Activated B cell treated with CpG ODN at 0.5 μM for 24 hours (primary cell): ENCODE results near the gene TGDS. TPM values are rescaled to one million over a fixed set of nuclear protein-coding genes. Genes with fewer than 3 reads are reported as not detected.

Experiments
- ATAC-seq: fragments of 200-7000 bp; cut with Tn5 transposase; one replicate; pipeline ENCODE4 v1.10.0; 2021; ENCODE audit warnings: low read depth, mild to moderate bottlenecking, moderate library complexity
- CTCF ChIA-PET: fragments of 350-600 bp; sonication (Branson Sonifier 250); formaldehyde crosslinking; loops from one replicate; lab custom pipeline; 2021; ENCODE audit warnings: antibody characterized with exemption; lab: Charles Lee
- POLR2A ChIA-PET: fragments of 350-600 bp; sonication (Branson Sonifier 250); formaldehyde crosslinking; loops from one replicate; lab custom pipeline; 2021; ENCODE audit warnings: antibody characterized with exemption; lab: Charles Lee
- DNase-seq: peaks from one replicate; pipeline ENCODE4 v3.0.0; 2022
- H3K27ac Mint-ChIP-seq: one replicate; pipeline ENCODE4 v1.8.0; 2020; ENCODE audit warnings: mixed read lengths
- H3K27me3 Mint-ChIP-seq: one replicate; pipeline ENCODE4 v1.8.0; 2021; ENCODE audit warnings: mixed read lengths
- H3K36me3 Mint-ChIP-seq: one replicate; pipeline ENCODE4 v1.8.0; 2021; ENCODE audit warnings: low read depth, mixed read lengths
- H3K4me1 Mint-ChIP-seq: one replicate; pipeline ENCODE4 v1.8.0; 2021; ENCODE audit warnings: mixed read lengths
- H3K4me3 Mint-ChIP-seq: one replicate; pipeline ENCODE4 v1.8.0; 2020; ENCODE audit warnings: mild to moderate bottlenecking, mixed read lengths
- H3K9me3 Mint-ChIP-seq: one replicate; pipeline ENCODE4 v1.8.0; 2020; ENCODE audit warnings: mixed read lengths
- CTCF ChIP-seq: fragments of 200-600 bp; IDR thresholded peaks from one replicate; pipeline ENCODE4 v1.8.0; 2022; ENCODE audit warnings: antibody characterized with exemption, mild to moderate bottlenecking
- intact Hi-C: fragments of 100-400 bp; cut with micrococcal nuclease; formaldehyde crosslinking; loops from one replicate; pipeline ENCODE4 v1.15.1; 2024
- total RNA-seq: library from RNA; stranded (reverse); gene quantifications from 2 replicates; pipeline ENCODE4 v1.2.3, GENCODE V29; 2022

TGDS gene
- total RNA-seq, 1 donor from 2014 or later, result 12.7 TPM

GRCh38 chr13:94599877-94600276 is 3.9 kb upstream of the TGDS start:
- ChIA-PET POLR2A (interaction anchor here (4.2 kb wide), 1 partner anchor 50 kb away, joined by 50 read pairs; no protein-coding TSS in a partner anchor), CTCF (no interaction called here)
- Mint-ChIP-seq H3K4me1 (peaks cover 29% of the 10 kb centered on the region), H3K9me3 (peaks cover 2% of the 10 kb centered on the region), H3K4me3 (no peak overlapping the region), H3K27me3 (no peaks in the 10 kb centered on the region), H3K36me3 (peaks cover 9% of the 10 kb centered on the region), H3K27ac (no peak overlapping the region)
- ATAC-seq, result no peak
- intact Hi-C loops, result no loop called here
- no peak for DNase-seq
- no peak for TF ChIP-seq CTCF

GRCh38 chr13:94598281-94598680 is 2.3 kb upstream of the TGDS start:
- POLR2A ChIA-PET, result no interaction called here
- ATAC-seq (no peak), DNase-seq (no peak)
- intact Hi-C loops, result no loop called here
- CTCF ChIA-PET, result no interaction called here
- Mint-ChIP-seq H3K9me3 (peaks cover 2% of the 10 kb centered on the region), H3K27ac (no peak overlapping the region), H3K4me3 (no peak overlapping the region), H3K4me1 (peaks cover 41% of the 10 kb centered on the region), H3K27me3 (no peaks in the 10 kb centered on the region), H3K36me3 (peaks cover 9% of the 10 kb centered on the region)
- TF ChIP-seq CTCF, result no peak

- CTCF ChIA-PET, result interaction anchor here (0.9 to 1.9 kb wide), 4 partner anchors 44 to 161 kb away, joined by 3 to 13 read pairs (median 4); no protein-coding TSS in a partner anchor
Observed at GRCh38 chr13:94596575-94596971, 621 bp upstream of the TGDS start.

GRCh38 chr13:94595001-94595949 is 677 bp downstream of the TGDS start:
- Mint-ChIP-seq H3K4me3 (peak overlapping the region; percentile 91), H3K4me1 (peaks cover 31% of the 10 kb centered on the region), H3K36me3 (peaks cover 26% of the 10 kb centered on the region), H3K27ac (peak overlapping the region; percentile 89), H3K9me3 (no peaks in the 10 kb centered on the region), H3K27me3 (no peaks in the 10 kb centered on the region)
- no peak for TF ChIP-seq CTCF
- DNase-seq (peak; percentile 15), ATAC-seq (peak; percentile 43)
- POLR2A ChIA-PET, result interaction anchor here (0.9 to 1.9 kb wide), 6 partner anchors 9 to 1082 kb away, joined by 3 to 92 read pairs (median 4); partner anchors contain the start of gene DNAJC3
- CTCF ChIA-PET, result interaction anchor here (1.0 to 1.9 kb wide), 3 partner anchors 43 to 48 kb away, joined by 3 to 13 read pairs (median 4); no protein-coding TSS in a partner anchor
- intact Hi-C loops, result loop anchor here (2.0 kb wide), 1 partner anchor 16 kb away; no protein-coding TSS in a partner anchor

More at GRCh38 chr13:94596575-94596971, 621 bp upstream of the TGDS start:
- no peak for TF ChIP-seq CTCF
- no peak for ATAC-seq
- peaks cover 16% of the 10 kb centered on the region for H3K36me3 Mint-ChIP-seq
- H3K27me3 Mint-ChIP-seq, result no peaks in the 10 kb centered on the region
- POLR2A ChIA-PET, result interaction anchor here (0.6 to 1.9 kb wide), 8 partner anchors 8 to 1080 kb away, joined by 3 to 92 read pairs (median 4); partner anchors contain the start of gene DNAJC3
- peaks cover 2% of the 10 kb centered on the region for H3K9me3 Mint-ChIP-seq
- peak overlapping the region; percentile 91 for H3K4me3 Mint-ChIP-seq
- H3K27ac Mint-ChIP-seq, result peak overlapping the region; percentile 89
- no peak for DNase-seq
- intact Hi-C loops, result loop anchor here (1.0 to 2.0 kb wide), 2 partner anchors 47 to 1080 kb away; partner anchors contain the start of gene DNAJC3
- peaks cover 33% of the 10 kb centered on the region for H3K4me1 Mint-ChIP-seq

GRCh38 chr13:94590744-94591143 is 5.2 kb downstream of the TGDS start:
- DNase-seq (no peak), ATAC-seq (no peak)
- no peak overlapping the region for H3K4me3 Mint-ChIP-seq
- H3K27me3 Mint-ChIP-seq, result no peaks in the 10 kb centered on the region
- ChIA-PET POLR2A (no interaction called here), CTCF (no interaction called here)
- H3K27ac Mint-ChIP-seq, result no peak overlapping the region
- H3K9me3 Mint-ChIP-seq, result no peaks in the 10 kb centered on the region
- intact Hi-C loops, result no loop called here
- H3K4me1 Mint-ChIP-seq, result peaks cover 27% of the 10 kb centered on the region
- no peak for TF ChIP-seq CTCF
- peaks cover 45% of the 10 kb centered on the region for H3K36me3 Mint-ChIP-seq
